Activated T-helper 1 cell treated with anti-CD3 and anti-CD28 coated beads, Interleukin-2, amount 50 U/mL, for 16 hours (primary cell): Measurements from ENCODE around the gene INPP5A.
"Not testable (repeated sequence)": the region's sequence is repeated elsewhere in the genome, so short reads cannot be mapped to it uniquely, and the experiment has no call there.

Experiments used
- DNase-seq, 2 donors: peaks; one replicate each; pipeline ENCODE4 v3.0.0-alpha.2; 2020; ENCODE audit warnings: low read depth in 1 of 2, low spot score in 1 of 2

The INPP5A gene

DNA sequence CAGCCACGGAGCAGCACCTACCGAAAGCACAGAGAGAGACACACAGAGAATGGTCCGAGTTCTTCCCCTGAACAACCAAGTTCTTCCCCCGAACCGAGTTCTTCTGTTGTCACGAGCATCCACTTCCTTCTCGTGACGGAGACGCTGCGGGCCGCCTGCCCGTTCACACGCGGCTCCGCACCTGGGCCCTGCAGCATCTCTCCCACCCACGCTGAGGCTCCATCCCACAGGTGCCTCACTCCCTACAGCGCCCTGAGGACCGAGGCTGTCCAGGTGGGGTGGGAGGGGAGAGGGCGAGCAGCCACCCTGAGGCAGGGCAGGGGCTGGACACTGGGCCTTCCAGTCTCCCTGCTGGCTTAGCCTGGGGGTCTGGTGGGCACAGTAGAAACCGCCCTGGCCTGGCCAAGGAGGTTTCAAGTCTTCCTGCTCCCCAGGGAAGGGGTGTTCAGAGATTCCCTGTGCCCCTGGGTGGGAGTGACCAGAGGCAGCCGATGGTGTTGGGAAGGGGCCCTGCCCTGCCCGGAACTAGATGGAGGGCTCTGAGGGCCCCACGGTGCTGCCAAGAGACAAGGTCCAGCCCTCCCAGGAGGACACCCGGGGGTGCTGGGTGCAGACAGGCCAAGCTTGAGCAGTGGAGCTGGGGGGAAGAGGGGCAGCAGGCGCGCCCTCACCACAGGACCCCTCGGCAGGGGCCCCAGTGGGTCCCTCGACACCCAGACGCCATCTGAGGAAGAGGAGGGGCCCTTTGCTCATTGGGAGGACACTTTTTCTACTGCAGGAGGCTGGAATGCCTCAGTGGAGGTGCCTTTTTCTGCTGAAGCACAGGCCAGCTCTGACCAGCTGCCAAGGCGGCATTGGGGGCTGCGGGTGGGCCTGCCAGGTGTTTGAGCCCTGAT lies 253.6 kb downstream of the INPP5A start:
- DNase-seq = no peak

GRCh38 chr10:132792099-132792498 lies 254.5 kb downstream of the INPP5A start:
- DNase-seq = not testable (repeated sequence)

DNA sequence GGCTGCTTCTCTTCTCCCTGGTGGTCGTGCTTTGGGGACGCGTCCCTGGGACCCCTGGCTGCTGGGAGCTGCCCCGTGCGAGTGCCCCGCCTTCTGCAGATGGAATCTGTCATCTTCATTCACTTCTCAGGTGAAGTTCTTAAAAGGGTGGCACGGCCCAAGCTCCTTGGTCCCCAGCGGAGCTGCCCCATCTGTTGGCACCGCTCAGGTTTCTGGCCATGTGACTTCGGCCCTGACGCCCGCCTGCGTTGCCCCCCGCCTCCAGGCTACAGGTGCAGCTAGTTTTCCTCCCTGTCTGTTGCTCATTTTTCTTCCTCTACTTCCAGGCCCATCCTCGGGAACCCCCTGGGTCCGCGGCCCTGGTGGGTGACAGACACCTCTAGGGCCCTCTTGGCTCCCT lies 255.2 kb downstream of the INPP5A start:
- no peak for DNase-seq

DNA sequence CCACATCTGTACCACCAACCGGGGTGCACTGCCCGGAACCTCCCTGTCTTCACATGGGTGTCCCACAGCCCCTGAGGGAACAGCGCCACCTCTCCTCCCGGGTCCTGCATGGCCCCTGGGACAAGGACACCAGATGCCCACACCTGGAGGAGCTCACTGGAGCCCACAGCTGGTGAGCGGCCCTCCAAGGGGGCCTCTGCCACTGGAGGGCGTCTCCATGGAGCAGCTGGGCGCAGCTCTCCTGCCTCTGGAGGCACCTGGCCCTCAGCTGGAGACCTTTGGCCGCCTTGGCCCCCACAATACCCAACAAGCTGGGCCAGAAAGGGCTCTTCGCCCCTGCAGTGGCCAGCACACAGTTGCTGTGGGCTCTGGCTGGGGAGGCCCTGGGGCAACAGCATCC lies 255.6 kb downstream of the INPP5A start:
- no peak for DNase-seq

DNA sequence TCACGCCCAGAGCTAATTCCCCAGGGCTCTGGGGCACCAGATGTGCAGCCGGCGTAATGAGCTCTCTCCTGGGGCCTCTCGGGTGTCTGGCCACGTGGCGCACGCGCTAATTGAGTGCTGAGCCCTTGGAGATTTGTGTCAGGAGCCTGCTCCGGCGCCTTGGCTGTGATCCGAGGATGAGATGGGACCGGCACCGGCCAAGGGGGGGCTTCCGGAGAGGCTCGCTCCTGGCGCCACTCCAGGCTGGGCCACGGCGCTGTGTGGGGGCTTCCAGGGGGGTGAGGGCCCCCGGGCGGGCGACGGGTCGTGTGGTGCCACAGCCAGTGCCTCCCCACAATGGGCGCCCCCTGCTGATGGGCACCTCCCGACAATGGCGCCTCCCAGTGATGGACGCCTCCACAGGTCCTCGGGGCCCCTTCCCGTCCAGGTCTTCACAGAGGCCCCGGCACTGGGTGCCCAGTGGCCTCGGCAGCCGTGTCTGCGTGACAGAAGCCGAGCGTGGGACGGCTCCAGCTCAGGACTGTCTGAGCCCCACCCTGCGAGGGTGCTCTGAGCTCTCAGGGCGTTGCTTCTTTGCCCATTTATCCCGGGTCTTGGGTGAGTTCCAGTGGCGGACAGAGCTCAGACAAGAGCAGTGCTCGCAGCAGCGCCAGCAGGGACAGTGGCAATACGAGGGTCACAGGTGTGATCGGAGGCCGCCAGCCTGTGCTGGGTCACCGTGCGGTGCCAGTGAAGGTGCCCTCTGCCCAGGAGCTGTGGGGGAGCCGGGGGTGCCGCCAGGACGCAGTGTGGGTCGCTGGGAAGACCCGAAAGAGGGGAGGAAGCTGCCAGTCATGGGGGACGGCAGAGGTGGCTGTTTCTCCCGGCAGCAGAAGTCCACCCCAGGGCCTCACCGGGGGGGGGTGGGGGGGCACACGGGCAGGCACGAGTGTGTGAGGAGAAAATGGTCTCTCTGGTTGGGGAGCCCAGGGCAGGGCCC lies 256.6 kb downstream of the INPP5A start:
- DNase-seq = no peak

DNA sequence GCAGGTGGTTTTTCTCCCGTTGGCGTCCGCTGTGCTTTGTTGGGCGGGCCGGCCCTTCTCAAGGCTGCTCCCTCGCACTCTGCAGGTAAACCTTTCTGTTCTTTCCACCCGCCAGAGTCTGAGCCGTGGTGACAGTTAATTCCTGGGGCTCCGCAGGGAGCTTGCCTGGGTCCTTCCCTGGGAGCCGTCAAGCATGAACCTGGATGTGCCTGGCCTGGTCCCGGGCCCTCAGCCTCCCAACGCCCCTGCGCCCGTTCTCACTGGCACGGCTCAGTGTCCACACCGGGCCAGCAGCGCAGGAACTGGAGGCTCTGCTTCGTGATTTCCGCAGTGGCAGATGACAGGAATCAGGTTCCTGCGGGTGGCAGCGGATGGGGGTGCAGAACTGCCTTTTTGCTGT lies 259.3 kb downstream of the INPP5A start:
- no peak for DNase-seq

DNA sequence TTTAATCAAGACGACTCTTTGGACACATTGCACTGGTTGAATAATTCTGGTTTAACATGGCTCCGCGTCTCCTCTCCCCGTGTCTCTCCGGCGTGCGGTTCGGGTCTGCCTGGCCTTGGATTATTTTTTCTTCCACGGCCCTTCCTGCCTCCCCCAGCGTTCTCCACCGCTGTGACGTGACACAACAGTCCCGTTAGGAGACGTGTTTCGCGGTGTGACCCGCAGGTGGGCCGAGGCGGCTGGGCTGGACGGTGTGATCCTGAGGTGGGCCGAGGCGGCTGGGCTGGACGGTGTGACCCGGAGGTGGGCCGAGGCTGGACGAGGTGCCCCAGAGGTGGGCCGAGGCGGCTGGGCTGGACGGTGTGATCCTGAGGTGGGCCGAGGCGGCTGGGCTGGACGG lies 260.4 kb downstream of the INPP5A start:
- not testable (repeated sequence) for DNase-seq

GRCh38 chr10:132798403-132798802 lies 260.8 kb downstream of the INPP5A start:
- DNase-seq = no peak

DNA sequence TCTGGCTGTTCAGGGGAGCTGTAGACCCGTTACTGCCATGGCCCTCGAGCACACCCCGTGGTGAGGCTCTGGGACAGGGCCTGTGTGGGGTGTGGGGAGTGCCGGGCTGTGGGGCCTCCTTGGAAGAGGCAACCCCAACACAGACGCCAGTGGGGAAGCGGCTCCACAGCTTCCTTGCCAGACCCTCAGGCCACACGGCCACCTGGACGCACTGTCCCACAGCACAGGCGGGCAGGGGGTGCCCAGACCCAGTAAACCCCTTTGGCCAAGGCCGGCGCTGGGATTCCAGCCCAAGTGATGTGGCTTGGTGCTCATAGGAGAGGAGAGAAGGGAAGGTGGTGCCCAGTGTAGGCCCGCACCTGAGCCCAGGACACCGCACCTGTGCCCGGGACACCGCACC lies 261.3 kb downstream of the INPP5A start:
- no peak for DNase-seq

DNA sequence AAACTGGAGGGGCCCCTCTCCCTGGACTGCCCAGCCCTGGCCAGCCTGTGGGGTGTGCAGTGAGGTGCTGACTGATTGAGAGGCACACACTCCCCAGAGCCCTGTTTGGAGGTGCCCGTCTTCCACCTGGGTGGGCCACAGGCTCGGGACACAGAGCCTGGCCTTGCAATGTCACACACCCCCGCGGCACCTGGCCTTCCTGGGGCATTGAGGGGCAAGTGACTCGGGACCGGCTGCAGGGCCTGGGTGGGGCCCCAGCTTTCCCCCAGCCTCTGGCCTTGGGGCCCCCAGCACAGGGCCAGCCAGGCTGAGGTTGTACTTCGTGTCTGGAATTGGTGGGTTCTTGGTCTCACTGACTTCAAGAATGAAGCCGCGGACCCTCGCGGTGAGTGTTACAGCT lies 262.3 kb downstream of the INPP5A start:
- DNase-seq = no peak

DNA sequence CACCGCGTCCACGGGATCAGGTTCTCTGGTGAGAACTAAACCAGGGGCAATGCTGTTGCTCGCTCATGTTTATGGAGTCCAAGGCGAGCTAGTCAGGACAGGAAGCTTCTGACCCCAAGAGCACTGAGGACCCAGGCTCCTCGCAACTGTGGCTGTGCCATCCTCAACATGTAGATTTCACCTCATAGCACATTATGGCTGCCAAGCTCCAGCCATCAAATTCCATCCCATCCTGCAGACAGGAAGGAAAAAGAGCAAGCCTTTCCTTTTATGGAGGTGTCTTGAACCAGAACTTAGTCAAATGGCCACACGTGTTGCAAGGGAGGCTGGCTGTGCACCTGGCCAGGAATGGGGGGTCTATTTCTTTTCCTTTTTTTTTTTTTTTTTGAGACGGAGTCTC lies 264.5 kb downstream of the INPP5A start:
- DNase-seq = no peak

DNA sequence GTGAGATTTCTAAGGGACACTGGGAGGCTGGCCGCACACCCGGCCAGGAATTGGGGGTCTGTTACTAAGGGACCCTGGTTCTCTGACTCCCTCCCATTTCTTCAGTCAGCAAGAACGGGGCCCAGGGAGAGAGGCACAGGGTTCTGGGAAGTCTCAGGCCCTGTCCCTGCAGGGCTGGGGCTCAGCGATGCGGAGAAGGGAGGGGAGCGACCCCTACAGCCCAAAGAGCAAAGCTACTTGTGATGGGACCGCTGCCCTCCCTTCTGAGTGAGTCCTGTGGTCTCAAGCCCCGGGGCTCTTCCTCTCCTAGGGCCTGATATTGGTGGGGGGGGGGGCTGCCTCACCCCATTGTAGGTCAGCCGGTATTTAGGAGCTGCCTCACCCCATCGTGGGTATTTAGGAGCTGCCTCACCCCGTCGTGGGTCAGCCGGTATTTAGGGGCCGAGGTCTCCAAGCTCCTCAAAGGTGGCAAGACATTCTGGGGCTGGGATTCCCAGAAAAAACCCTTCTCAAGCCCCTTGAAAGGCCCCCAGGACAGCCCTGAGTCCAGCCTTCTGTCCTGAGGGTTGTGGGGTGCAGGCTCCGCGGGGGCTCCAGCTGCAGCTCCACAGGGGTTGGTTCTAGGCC lies 265.2 kb downstream of the INPP5A start:
- no peak for DNase-seq

- no peak for DNase-seq
Observed at GRCh38 chr10:132803416-132804210, 266.0 kb downstream of the INPP5A start.

DNA sequence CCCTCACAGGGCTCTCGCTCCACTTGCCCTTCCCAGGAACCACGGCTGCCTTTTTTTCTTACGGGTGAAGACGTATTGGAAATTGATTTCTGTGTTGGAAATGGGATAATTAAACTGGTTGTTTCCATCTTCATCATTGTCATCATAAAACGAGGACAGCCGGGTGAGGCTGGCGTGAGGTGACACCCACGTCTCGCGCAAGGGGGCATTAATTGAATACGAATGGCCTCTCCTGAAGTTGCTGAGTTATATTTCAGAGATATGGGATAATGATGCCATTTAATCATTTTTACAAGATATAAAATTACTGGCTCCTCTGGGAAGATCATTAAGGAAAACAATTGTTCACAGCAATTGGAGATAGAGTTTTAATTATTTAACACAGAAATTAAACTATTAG lies 266.7 kb downstream of the INPP5A start:
- no peak for DNase-seq

DNA sequence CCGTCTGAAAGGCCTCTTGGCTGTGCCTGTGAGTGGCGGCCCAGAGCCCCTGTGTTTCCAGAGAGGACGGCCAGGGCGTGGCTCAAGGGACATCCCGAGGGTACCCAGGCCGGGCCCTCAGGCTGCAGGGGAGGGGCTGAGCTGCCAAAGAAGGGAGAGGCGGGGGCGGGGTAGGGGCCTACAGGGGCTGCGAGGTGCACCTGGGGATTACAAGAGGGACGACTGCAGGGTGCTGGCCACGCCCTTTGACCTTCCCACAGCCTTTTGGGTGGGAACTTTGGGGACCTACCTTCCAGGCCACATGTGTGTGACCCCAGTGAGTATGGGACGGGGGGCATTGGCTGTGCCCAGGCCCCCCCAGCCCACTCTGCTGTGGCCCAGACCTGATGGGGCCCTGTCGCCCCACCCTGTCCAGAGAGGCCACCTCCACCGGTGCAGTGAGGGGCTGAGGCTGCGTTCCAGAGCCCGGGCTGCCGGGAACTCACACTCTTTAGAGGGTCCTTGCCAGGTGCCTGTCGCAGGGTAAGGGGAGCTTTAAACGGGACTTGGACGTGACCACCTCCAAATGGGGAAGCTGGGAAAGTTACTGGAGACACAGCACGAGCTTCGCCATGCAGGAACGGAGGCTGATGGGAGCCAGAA lies 267.3 kb downstream of the INPP5A start:
- DNase-seq = no peak

- DNase-seq = no peak
Observed at GRCh38 chr10:132805599-132805998, 268.0 kb downstream of the INPP5A start.

GRCh38 chr10:132806110-132806509 lies 268.5 kb downstream of the INPP5A start:
- DNase-seq = no peak

DNA sequence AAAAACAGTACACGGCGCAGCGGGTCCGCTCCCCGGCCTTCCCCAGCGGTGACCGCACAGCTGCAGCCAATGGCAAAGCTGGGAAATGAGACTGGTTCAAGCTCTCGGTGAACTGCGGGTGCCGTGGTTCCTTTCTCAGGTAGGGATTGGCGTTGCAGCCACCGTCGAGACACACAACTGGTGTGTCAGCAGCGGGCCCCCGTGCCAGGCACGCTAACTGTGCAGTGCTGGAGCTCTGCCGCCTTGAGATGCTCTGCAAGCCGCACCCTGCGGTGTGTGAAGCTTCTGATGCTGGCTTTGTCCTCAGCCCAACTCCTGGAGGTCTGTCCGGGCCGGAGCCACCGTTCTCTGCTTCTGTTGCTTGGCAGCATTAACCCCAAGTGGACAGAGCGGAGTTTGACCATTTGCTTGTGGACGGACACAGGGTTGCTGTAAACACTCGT lies 269.0 kb downstream of the INPP5A start:
- no peak for DNase-seq

GRCh38 chr10:132807621-132808049 lies 270.0 kb downstream of the INPP5A start:
- DNase-seq = no peak
